AG04450 (cell line): ENCODE measurements around the gene TMEM131. TPM values are rescaled to one million over a fixed set of nuclear protein-coding genes. Genes with fewer than 3 reads are reported as not detected.
"Not testable (repeated sequence)": the region's sequence is repeated elsewhere in the genome, so short reads cannot be mapped to it uniquely, and the experiment has no call there.

Experiments
- CTCF ChIA-PET: fragments of 300-600, 350-600 bp; formaldehyde crosslinking; extraction: SDS; loops from one replicate; lab custom pipeline; 2022; ENCODE audit warnings: antibody characterized with exemption, inconsistent platforms; lab: Charles Lee
- POLR2A ChIA-PET: fragments of 350-600 bp; formaldehyde crosslinking; extraction: SDS; loops from one replicate; lab custom pipeline; 2021; ENCODE audit warnings: antibody characterized with exemption, inconsistent platforms; lab: Yijun Ruan, JAX
- DNase-seq: peaks from one replicate; pipeline ENCODE4 v3.0.0-alpha.2; 2011; ENCODE audit warnings: low read depth, low spot score
- H3K27ac ChIP-seq: one replicate; pipeline ENCODE4 v1.5.1; 2012; ENCODE audit warnings: low read depth, low read length, control low read depth
- H3K27me3 ChIP-seq: one replicate; pipeline ENCODE4 v1.6.0; 2012; ENCODE audit warnings: low read length; ENCODE audit not compliant: control insufficient read depth, insufficient read depth
- H3K4me3 ChIP-seq: 2 replicates; pipeline ENCODE4 v1.5.1; 2011; ENCODE audit warnings: mild to moderate bottlenecking, low read depth, low read length, control low read depth
- H3K9me3 ChIP-seq: 2 replicates; pipeline ENCODE4 v1.5.1; 2012; ENCODE audit warnings: low read length; ENCODE audit not compliant: control insufficient read depth, insufficient read depth
- polyA plus RNA-seq: library from polyadenylated mRNA; depleted of rRNA; stranded (reverse); fragments of >200 nt; gene quantifications from 2 replicates; pipeline ENCODE4 v1.2.3, GENCODE V29; 2011
- TF ChIP-seq, protein P1 (sequence below): IDR thresholded peaks from 2 replicates; pipeline ENCODE4 v1.5.1; 2011; ENCODE audit warnings: low read depth, low read length, control low read depth, inconsistent platforms

Gene TMEM131
- polyA plus RNA-seq, 1 experiment = 24.4 TPM

DNA sequence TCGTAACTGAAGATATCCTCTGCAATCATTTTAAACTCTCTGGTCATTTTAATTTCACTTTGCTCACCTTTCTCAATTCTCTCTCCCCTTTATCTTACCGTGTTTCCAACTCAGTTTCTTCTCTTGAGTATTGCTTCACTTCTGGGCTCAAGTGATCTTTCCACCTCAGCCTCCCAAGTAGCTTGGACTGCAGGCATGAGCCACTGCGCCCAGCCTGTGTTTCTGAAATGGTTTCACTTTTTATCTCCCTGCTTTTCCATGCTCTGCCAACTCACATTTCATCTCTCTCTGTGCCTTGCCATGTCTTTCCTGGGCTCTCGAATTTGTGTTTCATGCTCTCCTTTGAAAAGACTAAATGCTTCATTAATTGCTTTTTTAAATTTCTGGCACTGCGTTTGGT, 30.5 kb upstream of the TMEM131 start:
- POLR2A ChIA-PET = no interaction called here
- no peaks in the 10 kb centered on the region for H3K27me3 ChIP-seq
- H3K9me3 ChIP-seq = no peaks in the 10 kb centered on the region
- H3K4me3 ChIP-seq = 0 out of 2 replicates have a peak overlapping the region, but pooled peaks have one; percentile 10
- DNase-seq = no peak
- TF ChIP-seq, protein P1, sequence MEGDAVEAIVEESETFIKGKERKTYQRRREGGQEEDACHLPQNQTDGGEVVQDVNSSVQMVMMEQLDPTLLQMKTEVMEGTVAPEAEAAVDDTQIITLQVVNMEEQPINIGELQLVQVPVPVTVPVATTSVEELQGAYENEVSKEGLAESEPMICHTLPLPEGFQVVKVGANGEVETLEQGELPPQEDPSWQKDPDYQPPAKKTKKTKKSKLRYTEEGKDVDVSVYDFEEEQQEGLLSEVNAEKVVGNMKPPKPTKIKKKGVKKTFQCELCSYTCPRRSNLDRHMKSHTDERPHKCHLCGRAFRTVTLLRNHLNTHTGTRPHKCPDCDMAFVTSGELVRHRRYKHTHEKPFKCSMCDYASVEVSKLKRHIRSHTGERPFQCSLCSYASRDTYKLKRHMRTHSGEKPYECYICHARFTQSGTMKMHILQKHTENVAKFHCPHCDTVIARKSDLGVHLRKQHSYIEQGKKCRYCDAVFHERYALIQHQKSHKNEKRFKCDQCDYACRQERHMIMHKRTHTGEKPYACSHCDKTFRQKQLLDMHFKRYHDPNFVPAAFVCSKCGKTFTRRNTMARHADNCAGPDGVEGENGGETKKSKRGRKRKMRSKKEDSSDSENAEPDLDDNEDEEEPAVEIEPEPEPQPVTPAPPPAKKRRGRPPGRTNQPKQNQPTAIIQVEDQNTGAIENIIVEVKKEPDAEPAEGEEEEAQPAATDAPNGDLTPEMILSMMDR = no peak
- CTCF ChIA-PET = no interaction called here
- no peak overlapping the region for H3K27ac ChIP-seq

GRCh38 chr2:98025481-98026037, 29.8 kb upstream of the TMEM131 start:
- Histone ChIP-seq H3K27me3 (no peaks in the 10 kb centered on the region), H3K9me3 (no peaks in the 10 kb centered on the region), H3K4me3 (no peak overlapping the region), H3K27ac (no peak overlapping the region)
- DNase-seq = no peak
- CTCF ChIA-PET = interaction anchor here (1.2 kb wide), 1 partner anchor 219 kb away, joined by 3 read pairs; no protein-coding TSS in a partner anchor
- TF ChIP-seq, protein P1 = no peak
- POLR2A ChIA-PET = no interaction called here

GRCh38 chr2:98022067-98022466, 26.3 kb upstream of the TMEM131 start:
- CTCF ChIA-PET, POLR2A ChIA-PET, H3K4me3 ChIP-seq, H3K27me3 ChIP-seq, DNase-seq, H3K9me3 ChIP-seq, H3K27ac ChIP-seq: not testable (repeated sequence)

GRCh38 chr2:98020992-98021713, 25.4 kb upstream of the TMEM131 start:
- CTCF ChIA-PET = no interaction called here
- H3K27me3 ChIP-seq = no peaks in the 10 kb centered on the region
- no peak for DNase-seq
- POLR2A ChIA-PET = no interaction called here
- TF ChIP-seq, protein P1 = no peak
- H3K4me3 ChIP-seq = no peak overlapping the region
- H3K9me3 ChIP-seq = no peaks in the 10 kb centered on the region
- H3K27ac ChIP-seq = no peak overlapping the region

DNA sequence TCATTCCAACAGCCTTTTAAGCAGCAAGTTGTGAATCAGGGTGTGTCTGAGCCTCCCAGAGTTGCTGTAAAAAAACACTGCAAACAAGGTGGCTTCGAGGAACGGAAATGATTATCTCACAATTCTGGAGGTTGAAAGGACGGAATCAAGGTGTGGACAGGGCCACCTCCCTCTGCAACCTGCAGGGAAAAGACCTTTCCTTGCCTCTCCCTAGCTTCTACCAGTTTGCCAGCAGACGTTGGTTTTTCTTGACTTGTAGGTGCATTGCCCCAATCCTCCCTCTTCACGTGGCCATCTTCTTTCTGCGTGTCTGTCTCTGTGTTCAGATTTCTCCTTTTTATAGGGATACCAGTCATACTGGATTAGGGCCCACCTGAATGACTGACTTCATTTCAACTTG, 24.8 kb upstream of the TMEM131 start:
- DNase-seq = no peak
- Histone ChIP-seq H3K4me3 (no peak overlapping the region), H3K9me3 (no peaks in the 10 kb centered on the region), H3K27ac (no peak overlapping the region), H3K27me3 (no peaks in the 10 kb centered on the region)
- TF ChIP-seq, protein P1 = no peak
- ChIA-PET POLR2A (no interaction called here), CTCF (no interaction called here)
